Measurements from ENCODE around the gene VPS37C. TPM values are rescaled to one million over a fixed set of nuclear protein-coding genes. Genes with fewer than 3 reads are reported as not detected.
"Not testable (repeated sequence)": the region's sequence is repeated elsewhere in the genome, so short reads cannot be mapped to it uniquely, and the experiment has no call there.

VPS37C gene
- polyA plus RNA-seq, 1 donor from 2014 or later, result 2.0 TPM

GRCh38 chr11:61103851-61104423 is 57.3 kb downstream of the VPS37C start:
- no peaks in the 10 kb centered on the region for H3K9me3 Mint-ChIP-seq
- peaks cover 0 to 3% (median 0%) of the 10 kb centered on the region in 3 donors for H3K4me1 Mint-ChIP-seq
- peak overlapping the region in 1 of 3 donors; percentile 35 for H3K27ac Mint-ChIP-seq
- no peaks in the 10 kb centered on the region for H3K36me3 Mint-ChIP-seq
- no peaks in the 10 kb centered on the region for H3K27me3 Mint-ChIP-seq
- peak overlapping the region in 2 of 4 donors; percentile 0 to 61 for H3K4me3 Mint-ChIP-seq

GRCh38 chr11:61102667-61103571 is 58.3 kb downstream of the VPS37C start:
- Mint-ChIP-seq H3K27me3 (no peaks in the 10 kb centered on the region), H3K27ac (peak overlapping the region in 1 of 3 donors; percentile 73), H3K9me3 (no peaks in the 10 kb centered on the region), H3K36me3 (no peaks in the 10 kb centered on the region), H3K4me1 (peaks cover 0 to 3% (median 0%) of the 10 kb centered on the region in 3 donors), H3K4me3 (peak overlapping the region in 3 of 4 donors; percentile 49 to 79 (median 65))

GRCh38 chr11:61098778-61099177 is 62.4 kb downstream of the VPS37C start:
- H3K4me3 Mint-ChIP-seq, result no peak overlapping the region
- no peak overlapping the region for H3K27ac Mint-ChIP-seq
- peaks cover 0 to 3% (median 0%) of the 10 kb centered on the region in 3 donors for H3K9me3 Mint-ChIP-seq
- H3K4me1 Mint-ChIP-seq, result peaks cover 17 to 18% (median 18%) of the 10 kb centered on the region in 3 donors
- H3K27me3 Mint-ChIP-seq, result no peaks in the 10 kb centered on the region
- no peaks in the 10 kb centered on the region for H3K36me3 Mint-ChIP-seq

GRCh38 chr11:61098261-61098660 is 63.0 kb downstream of the VPS37C start:
- H3K4me3 Mint-ChIP-seq, H3K9me3 Mint-ChIP-seq, H3K36me3 Mint-ChIP-seq, H3K27ac Mint-ChIP-seq, H3K27me3 Mint-ChIP-seq: not testable (repeated sequence)
- peaks cover 20 to 22% (median 21%) of the 10 kb centered on the region in 3 donors for H3K4me1 Mint-ChIP-seq

- peak overlapping the region in 3 of 4 donors; percentile 8 to 70 (median 66) for H3K4me3 Mint-ChIP-seq
- H3K27me3 Mint-ChIP-seq, result no peaks in the 10 kb centered on the region
- peaks cover 1% of the 10 kb centered on the region for H3K36me3 Mint-ChIP-seq
- peaks cover 31 to 35% (median 34%) of the 10 kb centered on the region in 3 donors for H3K4me1 Mint-ChIP-seq
- peaks cover 0 to 3% (median 0%) of the 10 kb centered on the region in 3 donors for H3K9me3 Mint-ChIP-seq
- H3K27ac Mint-ChIP-seq, result peak overlapping the region; percentile 1 to 90 (median 46)
Measured at GRCh38 chr11:61095021-61095420, 66.2 kb downstream of the VPS37C start.

- Mint-ChIP-seq H3K4me3 (peak overlapping the region in 2 of 4 donors; percentile 72 to 79), H3K4me1 (peaks cover 31 to 35% (median 34%) of the 10 kb centered on the region in 3 donors), H3K27ac (peak overlapping the region in 2 of 3 donors; percentile 1 to 90)
- not testable (repeated sequence) for H3K27me3 Mint-ChIP-seq, H3K36me3 Mint-ChIP-seq, H3K9me3 Mint-ChIP-seq
Measured at GRCh38 chr11:61094167-61094566, 67.1 kb downstream of the VPS37C start.

- Mint-ChIP-seq H3K9me3 (peaks cover 0 to 3% (median 0%) of the 10 kb centered on the region in 3 donors), H3K27ac (peak overlapping the region in 2 of 3 donors; percentile 26 to 73), H3K4me1 (peaks cover 31 to 35% (median 34%) of the 10 kb centered on the region in 3 donors), H3K4me3 (peak overlapping the region in 2 of 4 donors; percentile 72 to 89), H3K27me3 (no peaks in the 10 kb centered on the region), H3K36me3 (peaks cover 1% of the 10 kb centered on the region)
Measured at GRCh38 chr11:61092908-61093763, 68.1 kb downstream of the VPS37C start.

GRCh38 chr11:61092280-61092766 is 68.9 kb downstream of the VPS37C start:
- Mint-ChIP-seq H3K36me3 (peaks cover 1% of the 10 kb centered on the region), H3K27me3 (no peaks in the 10 kb centered on the region), H3K27ac (peak overlapping the region; percentile 26 to 76 (median 73)), H3K9me3 (peaks cover 0 to 3% (median 0%) of the 10 kb centered on the region in 3 donors), H3K4me3 (peak overlapping the region in 3 of 4 donors; percentile 21 to 89 (median 77)), H3K4me1 (peaks cover 31 to 35% (median 34%) of the 10 kb centered on the region in 3 donors)

- peaks cover 31 to 35% (median 34%) of the 10 kb centered on the region in 3 donors for H3K4me1 Mint-ChIP-seq
- H3K27ac Mint-ChIP-seq, result peak overlapping the region in 2 of 3 donors; percentile 73 to 76
- peak overlapping the region in 3 of 4 donors; percentile 21 to 89 (median 77) for H3K4me3 Mint-ChIP-seq
- H3K36me3 Mint-ChIP-seq, result peaks cover 1% of the 10 kb centered on the region
- H3K9me3 Mint-ChIP-seq, result peaks cover 0 to 3% (median 0%) of the 10 kb centered on the region in 3 donors
- H3K27me3 Mint-ChIP-seq, result no peaks in the 10 kb centered on the region
Measured at GRCh38 chr11:61091373-61092279, 69.6 kb downstream of the VPS37C start.

- H3K27me3 Mint-ChIP-seq, result no peaks in the 10 kb centered on the region
- peak overlapping the region in 1 of 4 donors; percentile 45 for H3K4me3 Mint-ChIP-seq
- peaks cover 31 to 35% (median 34%) of the 10 kb centered on the region in 3 donors for H3K4me1 Mint-ChIP-seq
- H3K27ac Mint-ChIP-seq, result peak overlapping the region in 2 of 3 donors; percentile 7 to 21
- peaks cover 1% of the 10 kb centered on the region for H3K36me3 Mint-ChIP-seq
- peaks cover 0 to 3% (median 0%) of the 10 kb centered on the region in 3 donors for H3K9me3 Mint-ChIP-seq
Measured at GRCh38 chr11:61090982-61091372, 70.2 kb downstream of the VPS37C start.

- Mint-ChIP-seq H3K4me3 (no peak overlapping the region), H3K27ac (peak overlapping the region in 1 of 3 donors; percentile 21), H3K9me3 (peaks cover 0 to 3% (median 0%) of the 10 kb centered on the region in 3 donors), H3K36me3 (peaks cover 1% of the 10 kb centered on the region), H3K27me3 (no peaks in the 10 kb centered on the region), H3K4me1 (peaks cover 28 to 33% (median 30%) of the 10 kb centered on the region in 3 donors)
Measured at GRCh38 chr11:61090521-61090920, 70.7 kb downstream of the VPS37C start.

GRCh38 chr11:61089806-61090491 is 71.3 kb downstream of the VPS37C start:
- Mint-ChIP-seq H3K4me1 (peaks cover 22 to 27% (median 24%) of the 10 kb centered on the region in 3 donors), H3K4me3 (no peak overlapping the region), H3K27ac (no peak overlapping the region), H3K27me3 (no peaks in the 10 kb centered on the region), H3K36me3 (peaks cover 1% of the 10 kb centered on the region), H3K9me3 (peaks cover 0 to 3% (median 0%) of the 10 kb centered on the region in 3 donors)
